ENCODE measurements around the gene PTPRN2. TPM values are rescaled to one million over a fixed set of nuclear protein-coding genes. Genes with fewer than 3 reads are reported as not detected.

Gene PTPRN2
- total and polyA plus RNA-seq, 2 of the 13 experiments (the other 11 are each of a cell fraction or from before 2014, with no cell fraction given): 2.5 to 24.2 TPM

GRCh38 chr7:158616050-158616449 is 28.4 kb upstream of the PTPRN2 start (continued):
- TF ChIP-seq AKNA (CRISPR knock-in tag; IDR thresholded peaks at IDR 0.05; ENCODE audit: borderline replicate concordance): no peak
- TF ChIP-seq CERS6 (CRISPR knock-in tag; IDR thresholded peaks at IDR 0.05): no peak
- TF ChIP-seq AGO2 (optimal IDR thresholded peaks at IDR 0.05; ENCODE audit: low read depth, low read length): no peak
- TF ChIP-seq ZNF143 (CRISPR knock-in tag; IDR thresholded peaks at IDR 0.05): no peak
- TF ChIP-seq SAFB2 (CRISPR knock-in tag; IDR thresholded peaks at IDR 0.05; ENCODE audit: borderline replicate concordance, low read depth): no peak
- TF ChIP-seq ZBTB39 (CRISPR knock-in tag; IDR thresholded peaks at IDR 0.05): no peak
- TF ChIP-seq ZNF496 (CRISPR knock-in tag; IDR thresholded peaks at IDR 0.05; ENCODE audit: insufficient replicate concordance): no peak
- no peak for TF ChIP-seq NR2F6 (IDR thresholded peaks at IDR 0.05)
- no peak for TF ChIP-seq NR2F6 (CRISPR knock-in tag; IDR thresholded peaks at IDR 0.05)
